CD1c-positive myeloid dendritic cell (primary cell): Measurements from ENCODE around the gene ELP5.

Source experiments
- DNase-seq: peaks from one replicate; pipeline ENCODE4 v3.0.0-alpha.2; 2016; ENCODE audit errors: extremely low spot score

ELP5 gene

GRCh38 chr17:7256766-7257456 is 4.9 kb downstream of the ELP5 start:
- DNase-seq, result no peak

GRCh38 chr17:7258731-7259554 is 6.9 kb downstream of the ELP5 start:
- DNase-seq, result peak; percentile 83

GRCh38 chr17:7259555-7259889 is 7.5 kb downstream of the ELP5 start:
- DNase-seq, result no peak

GRCh38 chr17:7260151-7260550 is 8.1 kb downstream of the ELP5 start:
- no peak for DNase-seq

GRCh38 chr17:7260651-7261378 is 8.8 kb downstream of the ELP5 start:
- no peak for DNase-seq

- no peak for DNase-seq
These were observed 9.6 kb downstream of the ELP5 start for GRCh38 chr17:7261379-7262191.

- DNase-seq, result no peak
These were observed 10.3 kb downstream of the ELP5 start, which contains the start of gene CLDN7 for GRCh38 chr17:7262192-7262934. CLDN7 (minus strand) TSS chr17:7262478; CDS start chr17:7262043, 435 bp downstream.

- peak; percentile 45 for DNase-seq
These were observed 11.2 kb downstream of the ELP5 start for GRCh38 chr17:7262935-7263800.

GRCh38 chr17:7263801-7264078 is 11.7 kb downstream of the ELP5 start:
- no peak for DNase-seq

- DNase-seq, result no peak
These were observed 14.8 kb downstream of the ELP5 start for GRCh38 chr17:7266784-7267183.

- DNase-seq, result no peak
These were observed 27.4 kb downstream of the ELP5 start for GRCh38 chr17:7279448-7279847.

GRCh38 chr17:7280519-7281073 is 28.6 kb downstream of the ELP5 start:
- DNase-seq, result peak; percentile 84

- DNase-seq, result peak; percentile 94
These were observed 29.3 kb downstream of the ELP5 start, which contains the start of gene SLC2A4 for GRCh38 chr17:7281074-7281952. SLC2A4 (plus strand) TSS chr17:7281718; CDS start chr17:7281935, 217 bp downstream.

- DNase-seq, result no peak
These were observed 30.1 kb downstream of the ELP5 start for GRCh38 chr17:7281953-7282751.

GRCh38 chr17:7282752-7283321 is 30.8 kb downstream of the ELP5 start:
- DNase-seq, result peak; percentile 17

- peak; percentile 63 for DNase-seq
These were observed 31.6 kb downstream of the ELP5 start for GRCh38 chr17:7283471-7284216.

- no peak for DNase-seq
These were observed 32.9 kb downstream of the ELP5 start for GRCh38 chr17:7284911-7285310.
